SK-N-SH treated with all-trans-retinoic acid at 6 μM for 48 hours (cell line): ENCODE data around the gene MRM3.
A peak's percentile ranks its signal among the peaks of the same experiment; 100 is the strongest.

ENCODE experiments used
- ATAC-seq: fragments of 200-7000 bp; cut with Tn5 transposase; 3 replicates; pipeline ENCODE4 v1.9.1; 2020; ENCODE audit warnings: mild to moderate bottlenecking, moderate library complexity
- ARNTL ChIP-seq: fragments of 450-650 bp; formaldehyde crosslinking; IDR thresholded peaks from 2 replicates; pipeline ENCODE4 v1.5.0; 2020; ENCODE audit warnings: low read depth, mild to moderate bottlenecking, moderate library complexity, borderline replicate concordance
- BACH2 ChIP-seq: fragments of 250-450 bp; sonication (Bioruptor Pico); IDR thresholded peaks from 2 replicates; pipeline ENCODE4 v1.9.0; 2021; ENCODE audit warnings: mild to moderate bottlenecking, borderline replicate concordance
- CSDC2 ChIP-seq: fragments of 250-450 bp; sonication (Bioruptor Pico); IDR thresholded peaks from 2 replicates; pipeline ENCODE4 v1.5.0; 2020; ENCODE audit warnings: mild to moderate bottlenecking, moderate library complexity
- GLIS3 ChIP-seq: fragments of 250-450 bp; sonication (Bioruptor Pico); IDR thresholded peaks from 2 replicates; pipeline ENCODE4 v1.5.0; 2020; ENCODE audit warnings: mild to moderate bottlenecking, moderate library complexity
- ISL1 ChIP-seq: fragments of 250-450 bp; sonication (Bioruptor Pico); IDR thresholded peaks from 2 replicates; pipeline ENCODE4 v2.1.2; 2022; ENCODE audit warnings: mild to moderate bottlenecking, moderate library complexity
- OSR1 ChIP-seq: fragments of 250-450 bp; sonication (Bioruptor Pico); IDR thresholded peaks from 2 replicates; pipeline ENCODE4 v1.8.0; 2022; ENCODE audit warnings: moderate library complexity, mild to moderate bottlenecking, inconsistent platforms
- PPARA ChIP-seq: fragments of 250-450 bp; sonication (Bioruptor Pico); IDR thresholded peaks from 2 replicates; pipeline ENCODE4 v1.5.0; 2020; ENCODE audit warnings: mild to moderate bottlenecking, borderline replicate concordance
- RARB ChIP-seq: fragments of 250-450 bp; sonication (Bioruptor Pico); IDR thresholded peaks from 2 replicates; pipeline ENCODE4 v1.8.0; 2021; ENCODE audit warnings: mild to moderate bottlenecking, moderate library complexity
- TCF4 ChIP-seq: fragments of 250-450 bp; sonication (Bioruptor Pico); IDR thresholded peaks from 2 replicates; pipeline ENCODE4 v1.8.0; 2021; ENCODE audit warnings: mild to moderate bottlenecking, moderate library complexity, borderline replicate concordance
- TOX ChIP-seq: fragments of 250-450 bp; sonication (Bioruptor Pico); IDR thresholded peaks from 2 replicates; pipeline ENCODE4 v1.8.0; 2021; ENCODE audit warnings: mild to moderate bottlenecking, moderate library complexity, borderline replicate concordance
- ZC3H10 ChIP-seq: fragments of 250-450 bp; sonication (Bioruptor Pico); IDR thresholded peaks from 2 replicates; pipeline ENCODE4 v1.5.1; 2021; ENCODE audit warnings: mild to moderate bottlenecking, moderate library complexity
- ZFP3 ChIP-seq: fragments of 250-450 bp; sonication (Bioruptor Pico); IDR thresholded peaks from 2 replicates; pipeline ENCODE4 v1.5.0; 2020; ENCODE audit warnings: mild to moderate bottlenecking, moderate library complexity
- ZFP30 ChIP-seq: fragments of 450-650 bp; formaldehyde crosslinking; IDR thresholded peaks from 2 replicates; pipeline ENCODE4 v1.5.0; 2022; ENCODE audit warnings: mild to moderate bottlenecking, moderate library complexity
- ZNF565 ChIP-seq: fragments of 450-650 bp; formaldehyde crosslinking; conservative IDR thresholded peaks from 2 replicates; pipeline ENCODE4 v1.5.0; 2020; ENCODE audit warnings: low read depth, mild to moderate bottlenecking, moderate library complexity
- ZNF70 ChIP-seq: fragments of 450-650 bp; formaldehyde crosslinking; IDR thresholded peaks from 2 replicates; pipeline ENCODE4 v1.5.0; 2020; ENCODE audit warnings: mild to moderate bottlenecking, moderate library complexity
- TF ChIP-seq, protein P1 (sequence below): fragments of 250-450 bp; sonication (Bioruptor Pico); IDR thresholded peaks from 2 replicates; pipeline ENCODE4 v1.5.0; 2020; ENCODE audit warnings: mild to moderate bottlenecking, moderate library complexity
- TF ChIP-seq, protein P2 (sequence below): fragments of 250-450 bp; sonication (Bioruptor Pico); IDR thresholded peaks from 2 replicates; pipeline ENCODE4 v1.5.1; 2021; ENCODE audit warnings: mild to moderate bottlenecking, moderate library complexity
- TF ChIP-seq, protein P3 (sequence below): fragments of 250-450 bp; sonication (Bioruptor Pico); IDR thresholded peaks from 2 replicates; pipeline ENCODE4 v1.5.1; 2020; ENCODE audit warnings: low read depth, mild to moderate bottlenecking, moderate library complexity
- TF ChIP-seq, protein P4 (sequence below): fragments of 250-450 bp; sonication (Bioruptor Pico); IDR thresholded peaks from 2 replicates; pipeline ENCODE4 v1.8.0; 2020; ENCODE audit warnings: mild to moderate bottlenecking, moderate library complexity, borderline replicate concordance
- TF ChIP-seq, protein P5 (sequence below): fragments of 250-450 bp; sonication (Bioruptor Pico); IDR thresholded peaks from 2 replicates; pipeline ENCODE4 v1.8.0; 2021; ENCODE audit warnings: low read depth, mild to moderate bottlenecking, moderate library complexity, borderline replicate concordance

Gene MRM3

DNA sequence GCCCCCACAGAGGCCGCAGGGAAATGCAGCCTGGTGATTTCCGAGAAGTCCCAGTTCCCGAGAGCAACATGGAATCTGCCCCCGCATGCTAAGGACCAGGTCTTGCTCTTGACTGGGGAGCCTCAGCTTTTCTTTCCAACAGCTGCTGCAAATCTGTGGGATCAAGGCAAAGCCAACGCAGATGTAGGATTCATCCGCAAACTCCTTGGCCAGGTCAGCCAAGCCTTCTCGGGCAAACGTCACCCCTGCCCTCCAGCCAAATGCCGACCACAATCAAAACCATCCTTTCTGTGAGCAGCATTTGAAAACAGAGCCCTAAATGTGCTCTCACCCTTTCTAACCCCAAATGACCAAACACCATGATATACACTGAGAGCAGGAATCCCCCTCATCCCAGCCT, 54.0 kb downstream of the MRM3 start:
- TF ChIP-seq TOX (CRISPR knock-in tag) (no peak), RARB (CRISPR knock-in tag) (no peak), BACH2 (CRISPR knock-in tag) (no peak), ZNF70 (CRISPR knock-in tag) (no peak), PPARA (CRISPR knock-in tag) (no peak), OSR1 (no peak), CSDC2 (CRISPR knock-in tag) (no peak), TCF4 (CRISPR knock-in tag) (no peak), ZFP3 (CRISPR knock-in tag) (no peak), GLIS3 (CRISPR knock-in tag) (no peak), ZFP30 (CRISPR knock-in tag) (no peak), ISL1 (CRISPR knock-in tag) (no peak), ARNTL (CRISPR knock-in tag) (no peak), ZC3H10 (CRISPR knock-in tag) (no peak)
- TF ChIP-seq, protein P1, sequence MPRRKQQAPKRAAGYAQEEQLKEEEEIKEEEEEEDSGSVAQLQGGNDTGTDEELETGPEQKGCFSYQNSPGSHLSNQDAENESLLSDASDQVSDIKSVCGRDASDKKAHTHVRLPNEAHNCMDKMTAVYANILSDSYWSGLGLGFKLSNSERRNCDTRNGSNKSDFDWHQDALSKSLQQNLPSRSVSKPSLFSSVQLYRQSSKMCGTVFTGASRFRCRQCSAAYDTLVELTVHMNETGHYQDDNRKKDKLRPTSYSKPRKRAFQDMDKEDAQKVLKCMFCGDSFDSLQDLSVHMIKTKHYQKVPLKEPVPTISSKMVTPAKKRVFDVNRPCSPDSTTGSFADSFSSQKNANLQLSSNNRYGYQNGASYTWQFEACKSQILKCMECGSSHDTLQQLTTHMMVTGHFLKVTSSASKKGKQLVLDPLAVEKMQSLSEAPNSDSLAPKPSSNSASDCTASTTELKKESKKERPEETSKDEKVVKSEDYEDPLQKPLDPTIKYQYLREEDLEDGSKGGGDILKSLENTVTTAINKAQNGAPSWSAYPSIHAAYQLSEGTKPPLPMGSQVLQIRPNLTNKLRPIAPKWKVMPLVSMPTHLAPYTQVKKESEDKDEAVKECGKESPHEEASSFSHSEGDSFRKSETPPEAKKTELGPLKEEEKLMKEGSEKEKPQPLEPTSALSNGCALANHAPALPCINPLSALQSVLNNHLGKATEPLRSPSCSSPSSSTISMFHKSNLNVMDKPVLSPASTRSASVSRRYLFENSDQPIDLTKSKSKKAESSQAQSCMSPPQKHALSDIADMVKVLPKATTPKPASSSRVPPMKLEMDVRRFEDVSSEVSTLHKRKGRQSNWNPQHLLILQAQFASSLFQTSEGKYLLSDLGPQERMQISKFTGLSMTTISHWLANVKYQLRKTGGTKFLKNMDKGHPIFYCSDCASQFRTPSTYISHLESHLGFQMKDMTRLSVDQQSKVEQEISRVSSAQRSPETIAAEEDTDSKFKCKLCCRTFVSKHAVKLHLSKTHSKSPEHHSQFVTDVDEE = no peak
- TF ChIP-seq, protein P2, sequence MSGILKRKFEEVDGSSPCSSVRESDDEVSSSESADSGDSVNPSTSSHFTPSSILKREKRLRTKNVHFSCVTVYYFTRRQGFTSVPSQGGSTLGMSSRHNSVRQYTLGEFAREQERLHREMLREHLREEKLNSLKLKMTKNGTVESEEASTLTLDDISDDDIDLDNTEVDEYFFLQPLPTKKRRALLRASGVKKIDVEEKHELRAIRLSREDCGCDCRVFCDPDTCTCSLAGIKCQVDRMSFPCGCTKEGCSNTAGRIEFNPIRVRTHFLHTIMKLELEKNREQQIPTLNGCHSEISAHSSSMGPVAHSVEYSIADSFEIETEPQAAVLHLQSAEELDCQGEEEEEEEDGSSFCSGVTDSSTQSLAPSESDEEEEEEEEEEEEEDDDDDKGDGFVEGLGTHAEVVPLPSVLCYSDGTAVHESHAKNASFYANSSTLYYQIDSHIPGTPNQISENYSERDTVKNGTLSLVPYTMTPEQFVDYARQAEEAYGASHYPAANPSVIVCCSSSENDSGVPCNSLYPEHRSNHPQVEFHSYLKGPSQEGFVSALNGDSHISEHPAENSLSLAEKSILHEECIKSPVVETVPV (CRISPR knock-in tag) = no peak
- TF ChIP-seq, protein P3, sequence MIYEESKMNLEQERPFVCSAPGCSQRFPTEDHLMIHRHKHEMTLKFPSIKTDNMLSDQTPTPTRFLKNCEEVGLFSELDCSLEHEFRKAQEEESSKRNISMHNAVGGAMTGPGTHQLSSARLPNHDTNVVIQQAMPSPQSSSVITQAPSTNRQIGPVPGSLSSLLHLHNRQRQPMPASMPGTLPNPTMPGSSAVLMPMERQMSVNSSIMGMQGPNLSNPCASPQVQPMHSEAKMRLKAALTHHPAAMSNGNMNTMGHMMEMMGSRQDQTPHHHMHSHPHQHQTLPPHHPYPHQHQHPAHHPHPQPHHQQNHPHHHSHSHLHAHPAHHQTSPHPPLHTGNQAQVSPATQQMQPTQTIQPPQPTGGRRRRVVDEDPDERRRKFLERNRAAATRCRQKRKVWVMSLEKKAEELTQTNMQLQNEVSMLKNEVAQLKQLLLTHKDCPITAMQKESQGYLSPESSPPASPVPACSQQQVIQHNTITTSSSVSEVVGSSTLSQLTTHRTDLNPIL = no peak
- TF ChIP-seq, protein P4, sequence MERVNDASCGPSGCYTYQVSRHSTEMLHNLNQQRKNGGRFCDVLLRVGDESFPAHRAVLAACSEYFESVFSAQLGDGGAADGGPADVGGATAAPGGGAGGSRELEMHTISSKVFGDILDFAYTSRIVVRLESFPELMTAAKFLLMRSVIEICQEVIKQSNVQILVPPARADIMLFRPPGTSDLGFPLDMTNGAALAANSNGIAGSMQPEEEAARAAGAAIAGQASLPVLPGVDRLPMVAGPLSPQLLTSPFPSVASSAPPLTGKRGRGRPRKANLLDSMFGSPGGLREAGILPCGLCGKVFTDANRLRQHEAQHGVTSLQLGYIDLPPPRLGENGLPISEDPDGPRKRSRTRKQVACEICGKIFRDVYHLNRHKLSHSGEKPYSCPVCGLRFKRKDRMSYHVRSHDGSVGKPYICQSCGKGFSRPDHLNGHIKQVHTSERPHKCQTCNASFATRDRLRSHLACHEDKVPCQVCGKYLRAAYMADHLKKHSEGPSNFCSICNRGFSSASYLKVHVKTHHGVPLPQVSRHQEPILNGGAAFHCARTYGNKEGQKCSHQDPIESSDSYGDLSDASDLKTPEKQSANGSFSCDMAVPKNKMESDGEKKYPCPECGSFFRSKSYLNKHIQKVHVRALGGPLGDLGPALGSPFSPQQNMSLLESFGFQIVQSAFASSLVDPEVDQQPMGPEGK (CRISPR knock-in tag) = no peak

DNA sequence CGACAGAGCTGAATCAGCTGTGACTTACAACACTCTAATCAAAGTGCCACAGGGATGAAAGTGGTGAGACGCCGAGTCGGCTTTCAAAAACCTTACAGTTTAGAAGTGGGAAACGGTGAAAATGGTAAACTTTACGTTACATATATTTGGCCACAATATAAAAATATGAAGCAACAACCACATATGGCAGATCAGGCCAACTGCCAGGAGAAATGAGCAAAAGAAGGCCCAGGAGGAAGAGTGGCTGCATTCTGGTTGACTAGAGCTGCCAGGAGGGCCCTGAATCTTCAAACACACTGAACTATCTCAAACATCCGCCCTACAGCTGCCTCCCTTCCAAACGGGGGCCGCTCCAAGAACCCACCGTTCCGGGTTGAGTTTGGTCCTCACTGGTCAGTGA, 56.3 kb downstream of the MRM3 start:
- ATAC-seq = no peak
- TF ChIP-seq ZNF565 (no peak), BACH2 (CRISPR knock-in tag) (no peak)

More for the DNA sequence above, 54.0 kb downstream of the MRM3 start:
- peak; percentile 22 for ATAC-seq

DNA sequence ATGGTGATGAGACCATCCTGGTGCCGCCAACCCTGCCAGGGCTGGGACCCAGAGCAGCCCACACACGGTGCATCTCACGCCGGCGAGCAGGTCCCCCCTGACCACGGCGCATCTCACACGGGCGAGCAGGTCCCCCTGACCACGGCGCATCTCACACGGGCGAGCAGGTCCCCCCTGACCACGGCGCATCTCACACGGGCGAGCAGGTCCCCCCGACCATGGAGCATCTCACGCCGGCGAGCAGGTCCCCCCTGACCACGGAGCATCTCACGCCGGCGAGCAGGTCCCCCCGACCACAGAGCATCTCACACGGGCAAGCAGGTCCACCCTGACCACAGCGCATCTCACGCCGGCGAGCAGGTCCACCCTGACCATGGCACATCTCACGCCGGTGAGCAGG, 59.2 kb downstream of the MRM3 start:
- no peak for TF ChIP-seq ZFP3 (CRISPR knock-in tag)
- TF ChIP-seq, protein P3 = no peak
- TF ChIP-seq, protein P5, sequence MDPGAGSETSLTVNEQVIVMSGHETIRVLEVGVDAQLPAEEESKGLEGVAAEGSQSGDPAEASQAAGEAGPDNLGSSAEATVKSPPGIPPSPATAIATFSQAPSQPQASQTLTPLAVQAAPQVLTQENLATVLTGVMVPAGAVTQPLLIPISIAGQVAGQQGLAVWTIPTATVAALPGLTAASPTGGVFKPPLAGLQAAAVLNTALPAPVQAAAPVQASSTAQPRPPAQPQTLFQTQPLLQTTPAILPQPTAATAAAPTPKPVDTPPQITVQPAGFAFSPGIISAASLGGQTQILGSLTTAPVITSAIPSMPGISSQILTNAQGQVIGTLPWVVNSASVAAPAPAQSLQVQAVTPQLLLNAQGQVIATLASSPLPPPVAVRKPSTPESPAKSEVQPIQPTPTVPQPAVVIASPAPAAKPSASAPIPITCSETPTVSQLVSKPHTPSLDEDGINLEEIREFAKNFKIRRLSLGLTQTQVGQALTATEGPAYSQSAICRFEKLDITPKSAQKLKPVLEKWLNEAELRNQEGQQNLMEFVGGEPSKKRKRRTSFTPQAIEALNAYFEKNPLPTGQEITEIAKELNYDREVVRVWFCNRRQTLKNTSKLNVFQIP (CRISPR knock-in tag) = no peak
- TF ChIP-seq OSR1 = no peak
- no peak for TF ChIP-seq ZFP30 (CRISPR knock-in tag)
- no peak for TF ChIP-seq GLIS3 (CRISPR knock-in tag)
- TF ChIP-seq TCF4 (CRISPR knock-in tag) = no peak
- ATAC-seq = no peak
